GM23248 (cell line): Measurements from ENCODE around the gene EMC10.

ENCODE experiments used
- EZH2 ChIP-seq: fragments of 200-600 bp; sonication (generic); IDR thresholded peaks from 2 replicates; pipeline ENCODE4 v1.6.1; 2018; ENCODE audit warnings: antibody characterized with exemption, mild to moderate bottlenecking; ENCODE audit not compliant: insufficient read depth, poor library complexity, severe bottlenecking
- EZH2phosphoT487 ChIP-seq: fragments of 200-600 bp; sonication (generic); IDR thresholded peaks from 2 replicates; pipeline ENCODE4 v1.6.1; 2018; ENCODE audit warnings: antibody characterized with exemption, moderate library complexity, mild to moderate bottlenecking, low read depth; ENCODE audit not compliant: insufficient read depth

- TF ChIP-seq EZH2 (no peak), EZH2phosphoT487 (no peak)
These were observed 37.5 kb downstream of the EMC10 start, which contains the start of gene ASPDH for GRCh38 chr19:50513746-50514345.
